ENCODE measurements around the gene GATM. TPM values are rescaled to one million over a fixed set of nuclear protein-coding genes. Genes with fewer than 3 reads are reported as not detected.
"Not testable (repeated sequence)": the region's sequence is repeated elsewhere in the genome, so short reads cannot be mapped to it uniquely, and the experiment has no call there.

The GATM gene
- total RNA-seq, 1 experiment from 2014 or later = 1.6 TPM

- intact Hi-C loops (cut with micrococcal nuclease) = no loop called here
- no TSS peak for BruUV-seq (replicated peaks)
- POLR2A ChIA-PET = interaction anchor here (0.7 to 1.9 kb wide), 4 partner anchors 11 to 28 kb away, joined by 3 to 6 read pairs (median 3); no protein-coding TSS in a partner anchor
Measured at GRCh38 chr15:45372041-45372995, 6.0 kb downstream of the GATM start.

GRCh38 chr15:45371546-45371945 lies 6.8 kb downstream of the GATM start:
- CTCF ChIA-PET = interaction anchor here (0.7 to 2.2 kb wide), 4 partner anchors 11 to 955 kb away, joined by 3 to 6 read pairs (median 4); no protein-coding TSS in a partner anchor
- Mint-ChIP-seq H3K36me3 (ENCODE audit: insufficient read depth, unreplicated experiment) (no peaks in the 10 kb centered on the region), H3K4me3 (ENCODE audit: unreplicated experiment) (no peak overlapping the region), H3K4me1 (ENCODE audit: insufficient read depth, unreplicated experiment) (no peaks in the 10 kb centered on the region), H3K27ac (ENCODE audit: low read depth, unreplicated experiment) (no peak overlapping the region), H3K9me3 (ENCODE audit: unreplicated experiment) (no peaks in the 10 kb centered on the region), H3K27me3 (ENCODE audit: insufficient read depth, unreplicated experiment) (peaks cover 18% of the 10 kb centered on the region)
- POLR2A ChIA-PET = interaction anchor here (0.7 to 1.9 kb wide), 3 partner anchors 12 to 29 kb away, joined by 3 to 6 read pairs (median 3); no protein-coding TSS in a partner anchor
- intact Hi-C loops (cut with micrococcal nuclease) = no loop called here
- no TSS peak for BruUV-seq (replicated peaks)
- no peak for DNase-seq (ENCODE audit: unreplicated experiment)
- no peak for TF ChIP-seq CTCF (IDR thresholded peaks at IDR 0.05; ENCODE audit: unreplicated experiment)

More at GRCh38 chr15:45372041-45372995, 6.0 kb downstream of the GATM start:
- Mint-ChIP-seq H3K9me3 (ENCODE audit: unreplicated experiment) (no peaks in the 10 kb centered on the region), H3K27ac (ENCODE audit: low read depth, unreplicated experiment) (no peak overlapping the region), H3K36me3 (ENCODE audit: insufficient read depth, unreplicated experiment) (no peaks in the 10 kb centered on the region), H3K4me1 (ENCODE audit: insufficient read depth, unreplicated experiment) (peaks cover 2% of the 10 kb centered on the region), H3K4me3 (ENCODE audit: unreplicated experiment) (no peak overlapping the region), H3K27me3 (ENCODE audit: insufficient read depth, unreplicated experiment) (peaks cover 26% of the 10 kb centered on the region)
- TF ChIP-seq CTCF (IDR thresholded peaks at IDR 0.05; ENCODE audit: unreplicated experiment) = no peak
- no peak for DNase-seq (ENCODE audit: unreplicated experiment)
- CTCF ChIA-PET = interaction anchor here (0.7 to 2.2 kb wide), 3 partner anchors 10 to 954 kb away, joined by 3 to 6 read pairs (median 3); no protein-coding TSS in a partner anchor

- H3K9me3 Mint-ChIP-seq (ENCODE audit: unreplicated experiment); H3K4me3 Mint-ChIP-seq (ENCODE audit: unreplicated experiment); POLR2A ChIA-PET; BruUV-seq (replicated peaks); H3K27me3 Mint-ChIP-seq (ENCODE audit: insufficient read depth, unreplicated experiment); H3K36me3 Mint-ChIP-seq (ENCODE audit: insufficient read depth, unreplicated experiment); DNase-seq (ENCODE audit: unreplicated experiment); H3K27ac Mint-ChIP-seq (ENCODE audit: low read depth, unreplicated experiment); H3K4me1 Mint-ChIP-seq (ENCODE audit: insufficient read depth, unreplicated experiment); intact Hi-C loops (cut with micrococcal nuclease): not testable (repeated sequence)
- CTCF ChIA-PET = interaction anchor here (1.2 kb wide), 1 partner anchor 25 kb away, joined by 3 read pairs; no protein-coding TSS in a partner anchor
Measured at GRCh38 chr15:45370042-45370441, 8.3 kb downstream of the GATM start.

GRCh38 chr15:45367222-45367621 lies 11.1 kb downstream of the GATM start:
- intact Hi-C loops (cut with micrococcal nuclease); POLR2A ChIA-PET; BruUV-seq (replicated peaks); H3K36me3 Mint-ChIP-seq (ENCODE audit: insufficient read depth, unreplicated experiment); H3K4me1 Mint-ChIP-seq (ENCODE audit: insufficient read depth, unreplicated experiment); H3K9me3 Mint-ChIP-seq (ENCODE audit: unreplicated experiment); H3K27ac Mint-ChIP-seq (ENCODE audit: low read depth, unreplicated experiment); DNase-seq (ENCODE audit: unreplicated experiment); H3K27me3 Mint-ChIP-seq (ENCODE audit: insufficient read depth, unreplicated experiment); H3K4me3 Mint-ChIP-seq (ENCODE audit: unreplicated experiment): not testable (repeated sequence)
- CTCF ChIA-PET = interaction anchor here (0.5 kb wide), 1 partner anchor 1035 kb away, joined by 3 read pairs; no protein-coding TSS in a partner anchor

- Mint-ChIP-seq H3K27ac (ENCODE audit: low read depth, unreplicated experiment) (no peak overlapping the region), H3K4me3 (ENCODE audit: unreplicated experiment) (no peak overlapping the region), H3K36me3 (ENCODE audit: insufficient read depth, unreplicated experiment) (no peaks in the 10 kb centered on the region), H3K9me3 (ENCODE audit: unreplicated experiment) (no peaks in the 10 kb centered on the region), H3K27me3 (ENCODE audit: insufficient read depth, unreplicated experiment) (no peaks in the 10 kb centered on the region), H3K4me1 (ENCODE audit: insufficient read depth, unreplicated experiment) (no peaks in the 10 kb centered on the region)
- no peak for TF ChIP-seq CTCF (IDR thresholded peaks at IDR 0.05; ENCODE audit: unreplicated experiment)
- POLR2A ChIA-PET = interaction anchor here (1.2 to 1.3 kb wide), 2 partner anchors 9 to 13 kb away, joined by 3 to 5 read pairs; no protein-coding TSS in a partner anchor
- intact Hi-C loops (cut with micrococcal nuclease) = no loop called here
- DNase-seq (ENCODE audit: unreplicated experiment) = no peak
- CTCF ChIA-PET = interaction anchor here (0.6 to 0.9 kb wide), 2 partner anchors 14 to 699 kb away, joined by 3 to 5 read pairs; partner anchors contain the start of gene GATM
- no TSS peak for BruUV-seq (replicated peaks)
Measured at GRCh38 chr15:45364271-45364670, 14.1 kb downstream of the GATM start.

Data from MCF 10A (cell line).